RWPE2 (cell line): ENCODE measurements around the gene TRIO.

Experiments used
- ATAC-seq: fragments of 200-7000 bp; cut with Tn5 transposase; 3 replicates; pipeline ENCODE4 v1.9.1; 2021; ENCODE audit warnings: low read depth
- DNase-seq: peaks from one replicate; pipeline ENCODE4 v3.0.0-alpha.2; 2020; ENCODE audit warnings: low spot score
- H3K27ac ChIP-seq: fragments of 450-650 bp; 2 replicates; pipeline ENCODE4 v1.5.1; 2017; ENCODE audit warnings: mild to moderate bottlenecking; ENCODE audit not compliant: poor library complexity, severe bottlenecking
- H3K27me3 ChIP-seq: fragments of 250-450 bp; sonication (Bioruptor Pico); 2 replicates; pipeline ENCODE4 v1.5.1; 2021; ENCODE audit warnings: mild to moderate bottlenecking, moderate library complexity; ENCODE audit not compliant: insufficient read depth, poor library complexity, severe bottlenecking
- H3K36me3 ChIP-seq: fragments of 250-450 bp; sonication (Bioruptor Pico); 2 replicates; pipeline ENCODE4 v1.5.1; 2020; ENCODE audit warnings: low read depth, mild to moderate bottlenecking, moderate library complexity
- H3K4me1 ChIP-seq: fragments of 250-450 bp; sonication (Bioruptor Pico); 2 replicates; pipeline ENCODE4 v1.5.1; 2021; ENCODE audit warnings: mild to moderate bottlenecking, moderate library complexity; ENCODE audit not compliant: insufficient read depth, poor library complexity, severe bottlenecking
- H3K4me3 ChIP-seq: fragments of 250-450 bp; sonication (Bioruptor Pico); 2 replicates; pipeline ENCODE4 v1.5.1; 2021; ENCODE audit warnings: mild to moderate bottlenecking, moderate library complexity; ENCODE audit not compliant: severe bottlenecking
- H3K9me3 ChIP-seq: fragments of 250-450 bp; sonication (Bioruptor Pico); 2 replicates; pipeline ENCODE4 v1.5.1; 2021; ENCODE audit warnings: mild to moderate bottlenecking, moderate library complexity; ENCODE audit not compliant: severe bottlenecking
- TF ChIP-seq, protein P1 (sequence below): fragments of 450-650 bp; IDR thresholded peaks from one replicate; pipeline ENCODE4 v1.5.1; 2017; ENCODE audit warnings: mild to moderate bottlenecking, moderate library complexity; ENCODE audit not compliant: poor library complexity, severe bottlenecking

The TRIO gene

DNA sequence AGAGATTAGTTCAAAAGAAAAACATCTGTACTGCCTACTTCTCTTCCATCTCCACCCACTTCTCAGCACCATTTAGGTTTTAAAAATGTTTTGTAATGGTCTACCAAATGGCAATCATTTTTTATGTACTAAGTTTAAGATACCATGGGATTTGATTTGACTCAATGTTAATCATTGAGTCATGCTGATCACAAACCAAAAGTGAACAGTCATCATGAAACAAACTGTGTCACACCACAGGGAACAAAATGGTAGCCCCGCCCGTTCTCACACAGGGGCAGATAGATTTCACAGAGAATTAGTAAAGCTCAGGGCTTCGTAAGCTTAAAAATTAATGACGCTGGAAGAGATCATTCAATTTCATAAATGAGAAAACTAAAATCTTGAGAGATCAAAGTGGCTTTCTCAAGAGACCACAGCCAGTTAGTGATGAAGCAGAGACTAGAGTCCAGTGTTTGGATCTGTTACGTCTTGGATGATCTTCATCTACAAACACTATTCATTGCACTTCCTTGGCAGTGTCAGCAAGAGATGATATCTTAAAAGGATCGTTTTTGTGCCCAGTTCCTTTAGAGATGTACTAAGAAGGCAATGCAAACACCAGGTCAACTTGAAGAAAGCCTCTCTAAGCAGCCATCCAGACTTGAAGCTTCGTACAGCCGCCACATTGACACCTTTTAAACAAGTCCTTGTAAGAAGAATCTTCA, 33.9 kb upstream of the TRIO start:
- ATAC-seq (peak; percentile 13; the same call in 1 of the 3 replicates), DNase-seq (no peak)
- Histone ChIP-seq H3K4me1 (peaks cover 19% of the 10 kb centered on the region), H3K4me3 (no peak overlapping the region), H3K27me3 (no peaks in the 10 kb centered on the region), H3K27ac (peak overlapping the region; percentile 7), H3K9me3 (no peaks in the 10 kb centered on the region), H3K36me3 (no peaks in the 10 kb centered on the region)
- TF ChIP-seq, protein P1, sequence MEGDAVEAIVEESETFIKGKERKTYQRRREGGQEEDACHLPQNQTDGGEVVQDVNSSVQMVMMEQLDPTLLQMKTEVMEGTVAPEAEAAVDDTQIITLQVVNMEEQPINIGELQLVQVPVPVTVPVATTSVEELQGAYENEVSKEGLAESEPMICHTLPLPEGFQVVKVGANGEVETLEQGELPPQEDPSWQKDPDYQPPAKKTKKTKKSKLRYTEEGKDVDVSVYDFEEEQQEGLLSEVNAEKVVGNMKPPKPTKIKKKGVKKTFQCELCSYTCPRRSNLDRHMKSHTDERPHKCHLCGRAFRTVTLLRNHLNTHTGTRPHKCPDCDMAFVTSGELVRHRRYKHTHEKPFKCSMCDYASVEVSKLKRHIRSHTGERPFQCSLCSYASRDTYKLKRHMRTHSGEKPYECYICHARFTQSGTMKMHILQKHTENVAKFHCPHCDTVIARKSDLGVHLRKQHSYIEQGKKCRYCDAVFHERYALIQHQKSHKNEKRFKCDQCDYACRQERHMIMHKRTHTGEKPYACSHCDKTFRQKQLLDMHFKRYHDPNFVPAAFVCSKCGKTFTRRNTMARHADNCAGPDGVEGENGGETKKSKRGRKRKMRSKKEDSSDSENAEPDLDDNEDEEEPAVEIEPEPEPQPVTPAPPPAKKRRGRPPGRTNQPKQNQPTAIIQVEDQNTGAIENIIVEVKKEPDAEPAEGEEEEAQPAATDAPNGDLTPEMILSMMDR, result no peak

DNA sequence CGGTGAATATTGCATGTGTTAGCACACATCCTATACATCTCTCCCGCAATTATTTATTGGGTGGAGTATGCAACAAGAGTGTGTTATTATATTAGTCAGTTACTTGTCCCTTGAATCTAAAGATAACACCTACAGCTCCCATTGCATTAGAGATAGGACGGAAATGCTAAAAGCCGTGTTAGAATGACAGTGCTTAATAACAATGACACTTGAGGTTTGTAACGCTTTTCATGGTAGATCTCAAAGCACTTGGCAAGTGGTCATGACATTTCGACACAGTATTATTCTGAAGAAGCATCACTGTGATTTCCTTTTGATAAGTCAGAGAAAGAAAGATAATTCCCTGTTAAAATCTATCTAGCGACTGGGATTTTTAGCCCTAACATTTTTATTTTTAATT, 33.4 kb upstream of the TRIO start:
- H3K36me3 ChIP-seq, result no peaks in the 10 kb centered on the region
- no peaks in the 10 kb centered on the region for H3K27me3 ChIP-seq
- ATAC-seq (no peak), DNase-seq (no peak)
- no peak overlapping the region for H3K27ac ChIP-seq
- TF ChIP-seq, protein P1, result no peak
- no peak overlapping the region for H3K4me3 ChIP-seq
- peaks cover 19% of the 10 kb centered on the region for H3K4me1 ChIP-seq
- no peaks in the 10 kb centered on the region for H3K9me3 ChIP-seq

DNA sequence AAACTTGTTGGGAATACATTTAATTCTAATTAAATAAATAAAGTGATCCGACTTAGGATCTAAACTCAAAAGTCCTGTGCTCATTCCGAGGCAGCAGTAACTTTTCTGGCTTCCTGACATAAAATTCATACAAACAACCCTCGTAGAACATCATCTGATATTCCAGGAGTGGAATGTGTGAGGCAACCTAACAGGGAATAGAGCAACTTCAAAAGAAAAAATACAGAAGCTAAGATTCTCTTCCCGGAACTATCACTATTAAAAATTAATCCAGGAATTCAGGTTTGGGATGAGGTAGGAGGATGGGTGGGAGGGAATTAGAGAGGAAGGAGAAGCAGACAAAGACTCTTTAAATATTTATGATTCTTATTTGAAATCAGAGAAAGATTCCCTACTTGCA, 32.9 kb upstream of the TRIO start:
- Histone ChIP-seq H3K27ac (no peak overlapping the region), H3K9me3 (no peaks in the 10 kb centered on the region), H3K36me3 (no peaks in the 10 kb centered on the region), H3K4me1 (peaks cover 17% of the 10 kb centered on the region), H3K4me3 (no peak overlapping the region), H3K27me3 (no peaks in the 10 kb centered on the region)
- DNase-seq, result no peak
- TF ChIP-seq, protein P1, result no peak
- no peak for ATAC-seq

DNA sequence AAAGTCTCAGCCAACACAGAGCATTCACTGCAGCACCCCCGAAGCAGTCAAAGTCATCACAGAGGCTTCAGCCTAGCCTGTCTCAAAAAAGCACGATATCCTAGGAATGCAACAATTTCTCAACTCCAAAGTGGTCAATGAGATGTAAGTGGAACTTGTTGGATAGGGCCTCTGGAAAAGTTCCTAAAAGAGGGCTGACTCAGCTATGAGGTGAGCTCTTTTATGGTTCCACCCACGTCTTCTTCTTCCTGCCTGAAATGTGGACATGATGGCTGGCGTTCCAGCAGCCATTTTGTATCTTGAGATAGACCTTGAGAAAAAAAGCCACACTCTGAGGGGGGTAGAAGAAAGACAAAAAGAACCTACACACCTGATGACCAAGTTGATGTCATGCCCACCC, 32.5 kb upstream of the TRIO start:
- Histone ChIP-seq H3K27ac (no peak overlapping the region), H3K9me3 (no peaks in the 10 kb centered on the region), H3K4me3 (no peak overlapping the region), H3K36me3 (no peaks in the 10 kb centered on the region), H3K4me1 (peaks cover 14% of the 10 kb centered on the region), H3K27me3 (no peaks in the 10 kb centered on the region)
- TF ChIP-seq, protein P1, result no peak
- DNase-seq (no peak), ATAC-seq (peak; percentile 26; the same call in 2 of the 3 replicates)

DNA sequence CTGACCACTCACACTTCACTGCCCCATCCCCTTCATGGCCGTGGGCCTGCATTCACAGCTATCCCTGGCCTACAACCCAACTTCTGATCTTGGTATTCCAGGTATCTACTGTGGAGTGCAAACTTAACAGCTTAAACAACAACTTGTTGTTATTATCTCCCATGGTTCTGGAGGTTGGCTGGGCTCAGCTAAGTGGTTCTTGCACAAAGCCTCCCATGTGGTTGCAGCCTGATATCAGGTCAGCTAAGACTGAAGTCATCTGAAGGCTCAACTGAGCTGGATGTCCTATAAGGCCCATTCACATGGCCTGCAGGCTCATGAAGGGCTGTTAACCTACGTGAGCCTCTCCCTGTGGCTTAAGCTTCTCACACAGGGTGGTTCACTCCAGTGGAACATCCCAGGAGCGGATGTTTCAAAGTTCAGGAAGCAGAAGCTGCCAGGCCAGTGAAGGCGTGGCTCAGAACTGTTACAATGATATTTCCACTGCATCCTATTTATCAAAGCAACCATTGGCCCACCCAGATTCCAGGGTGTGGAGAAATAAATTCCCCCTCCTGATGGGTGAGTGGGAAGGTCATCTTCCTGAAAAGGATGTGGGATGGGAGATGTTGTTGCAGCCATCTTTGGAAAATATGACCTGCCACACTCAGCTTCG, 30.0 kb upstream of the TRIO start:
- TF ChIP-seq, protein P1, result no peak
- ATAC-seq, result no peak
- Histone ChIP-seq H3K27me3 (no peaks in the 10 kb centered on the region), H3K9me3 (no peaks in the 10 kb centered on the region), H3K36me3 (no peaks in the 10 kb centered on the region), H3K4me3 (no peak overlapping the region), H3K27ac (no peak overlapping the region), H3K4me1 (peaks cover 9% of the 10 kb centered on the region)
- DNase-seq, result no peak
